Sigmoid colon (tissue), 4 donors: ENCODE results near the gene PPP1R7.

Experiments used
- CTCF ChIP-seq, 4 experiments: fragments of 450-650 bp in 3 of 4; fragments of 200-600 bp in 1 of 4; IDR thresholded peaks; one replicate each; pipeline ENCODE4 v1.5.1; 2016 to 2019; ENCODE audit warnings: antibody characterized with exemption in 4 of 4, mild to moderate bottlenecking in 3 of 4, moderate library complexity in 2 of 4
- EP300 ChIP-seq, 4 donors: sonication (generic); formaldehyde crosslinking; IDR thresholded peaks; one replicate each; pipeline ENCODE4 v1.6.1; 2017; ENCODE audit warnings: antibody characterized with exemption in 4 of 4
- POLR2A ChIP-seq, 2 donors: fragments of 450-650 bp; IDR thresholded peaks; one replicate each; pipeline ENCODE4 v1.6.1; 2016; ENCODE audit warnings: antibody characterized with exemption in 2 of 2, mild to moderate bottlenecking in 2 of 2, moderate library complexity in 2 of 2
- POLR2AphosphoS5 ChIP-seq, 4 donors: sonication (generic); formaldehyde crosslinking; IDR thresholded peaks; one replicate each; pipeline ENCODE4 v1.6.1; 2017; ENCODE audit warnings: antibody characterized with exemption in 4 of 4

GRCh38 chr2:241189856-241190201 is 39.6 kb downstream of the PPP1R7 start:
- TF ChIP-seq POLR2A (IDR thresholded peaks at IDR 0.05), result no peak
- no peak for TF ChIP-seq CTCF (IDR thresholded peaks at IDR 0.05)
- no peak for TF ChIP-seq EP300 (IDR thresholded peaks at IDR 0.05)
- TF ChIP-seq POLR2AphosphoS5 (IDR thresholded peaks at IDR 0.05), result no peak
